ENCODE measurements around the gene PHF21B. TPM values are rescaled to one million over a fixed set of nuclear protein-coding genes. Genes with fewer than 3 reads are reported as not detected.

PHF21B gene
- total and polyA plus RNA-seq, 11 donors: 0.04 to 1.6 (median 0.47) TPM; not detected in 4

DNA sequence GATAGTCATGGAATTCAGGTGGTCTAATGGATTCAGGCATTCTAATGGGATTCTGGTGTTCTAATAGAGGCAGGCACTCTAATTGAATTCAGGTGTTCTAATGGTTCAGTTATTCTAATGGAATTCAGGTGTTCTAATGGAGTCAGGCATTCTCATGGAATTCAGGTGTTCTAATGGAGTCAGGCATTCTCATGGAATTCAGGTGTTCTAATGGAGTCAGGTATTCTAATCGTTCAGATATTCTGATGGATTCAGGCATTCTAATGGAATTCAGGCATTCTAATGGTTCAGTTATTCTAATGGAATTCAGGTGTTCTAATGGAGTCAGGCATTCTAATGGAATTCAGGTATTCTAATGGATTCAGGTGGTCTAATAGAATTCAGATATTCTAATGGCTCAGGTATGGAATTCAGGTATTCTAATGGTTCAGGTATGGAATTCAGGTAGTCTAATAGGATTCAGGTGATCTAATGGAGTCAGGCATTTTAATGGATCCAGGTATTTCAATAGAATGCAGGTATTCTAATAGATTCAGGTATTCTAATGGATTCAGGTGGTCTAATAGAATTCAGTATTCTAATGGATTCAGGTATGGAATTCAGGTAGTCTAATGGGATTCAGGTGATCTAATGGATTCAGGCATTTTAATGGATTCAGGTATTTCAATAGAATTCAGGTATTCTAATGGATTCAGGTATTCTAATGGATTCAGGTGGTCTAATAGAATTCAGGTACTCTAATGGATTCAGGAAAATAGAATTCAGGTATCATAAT, 22.0 kb upstream of the PHF21B start:
- peaks cover 0 to 85% (median 5%) of the 10 kb centered on the region in 9 donors for H3K27me3 ChIP-seq
- H3K27ac ChIP-seq: no peak overlapping the region
- intact Hi-C loops (cut with DNase I): no loop called here
- H3K36me3 ChIP-seq: no peaks in the 10 kb centered on the region
- DNase-seq: no peak
- H3K4me3 ChIP-seq: no peak overlapping the region
- no peaks in the 10 kb centered on the region for H3K4me1 ChIP-seq
- no peak for ATAC-seq
- no peaks in the 10 kb centered on the region for H3K9me3 ChIP-seq
- TF ChIP-seq POLR2A (IDR thresholded peaks at IDR 0.05): no peak
- TF ChIP-seq, protein P1, sequence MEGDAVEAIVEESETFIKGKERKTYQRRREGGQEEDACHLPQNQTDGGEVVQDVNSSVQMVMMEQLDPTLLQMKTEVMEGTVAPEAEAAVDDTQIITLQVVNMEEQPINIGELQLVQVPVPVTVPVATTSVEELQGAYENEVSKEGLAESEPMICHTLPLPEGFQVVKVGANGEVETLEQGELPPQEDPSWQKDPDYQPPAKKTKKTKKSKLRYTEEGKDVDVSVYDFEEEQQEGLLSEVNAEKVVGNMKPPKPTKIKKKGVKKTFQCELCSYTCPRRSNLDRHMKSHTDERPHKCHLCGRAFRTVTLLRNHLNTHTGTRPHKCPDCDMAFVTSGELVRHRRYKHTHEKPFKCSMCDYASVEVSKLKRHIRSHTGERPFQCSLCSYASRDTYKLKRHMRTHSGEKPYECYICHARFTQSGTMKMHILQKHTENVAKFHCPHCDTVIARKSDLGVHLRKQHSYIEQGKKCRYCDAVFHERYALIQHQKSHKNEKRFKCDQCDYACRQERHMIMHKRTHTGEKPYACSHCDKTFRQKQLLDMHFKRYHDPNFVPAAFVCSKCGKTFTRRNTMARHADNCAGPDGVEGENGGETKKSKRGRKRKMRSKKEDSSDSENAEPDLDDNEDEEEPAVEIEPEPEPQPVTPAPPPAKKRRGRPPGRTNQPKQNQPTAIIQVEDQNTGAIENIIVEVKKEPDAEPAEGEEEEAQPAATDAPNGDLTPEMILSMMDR (IDR thresholded peaks at IDR 0.05): no peak
- WGBS, 4 donors: 87 to 95% (median 89%) methylated on average over 1 of the region's 1 CpG

DNA sequence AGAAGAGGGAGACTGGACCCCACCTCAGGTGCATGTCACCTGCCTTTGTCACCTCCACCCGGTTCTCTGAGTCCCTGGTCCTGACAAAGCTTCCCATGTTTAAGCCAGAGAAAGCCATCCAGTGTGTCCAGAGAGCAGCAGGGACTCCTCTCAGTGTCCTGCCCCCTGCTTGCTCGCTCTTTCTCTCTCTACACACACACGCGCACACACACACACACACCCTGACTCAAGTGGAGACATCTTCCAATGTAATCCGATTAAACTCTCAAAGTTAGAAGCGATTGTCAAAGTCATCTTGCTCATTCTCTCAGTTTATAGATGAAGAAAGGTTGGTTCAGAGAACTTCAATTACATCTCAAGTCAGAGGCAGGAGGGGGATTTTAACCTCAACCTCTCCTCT, 19.7 kb upstream of the PHF21B start:
- DNase-seq (no peak), ATAC-seq (no peak)
- Histone ChIP-seq H3K4me1 (no peaks in the 10 kb centered on the region), H3K27me3 (peaks cover 0 to 71% (median 5%) of the 10 kb centered on the region in 9 donors), H3K4me3 (no peak overlapping the region), H3K9me3 (no peaks in the 10 kb centered on the region), H3K36me3 (no peaks in the 10 kb centered on the region), H3K27ac (no peak overlapping the region)
- 78 to 83% (median 81%) methylated on average over 6 of the region's 6 CpGs for WGBS, 4 donors
- TF ChIP-seq POLR2A (IDR thresholded peaks at IDR 0.05): no peak
- TF ChIP-seq, protein P1 (IDR thresholded peaks at IDR 0.05): no peak
- intact Hi-C loops (cut with DNase I): no loop called here

DNA sequence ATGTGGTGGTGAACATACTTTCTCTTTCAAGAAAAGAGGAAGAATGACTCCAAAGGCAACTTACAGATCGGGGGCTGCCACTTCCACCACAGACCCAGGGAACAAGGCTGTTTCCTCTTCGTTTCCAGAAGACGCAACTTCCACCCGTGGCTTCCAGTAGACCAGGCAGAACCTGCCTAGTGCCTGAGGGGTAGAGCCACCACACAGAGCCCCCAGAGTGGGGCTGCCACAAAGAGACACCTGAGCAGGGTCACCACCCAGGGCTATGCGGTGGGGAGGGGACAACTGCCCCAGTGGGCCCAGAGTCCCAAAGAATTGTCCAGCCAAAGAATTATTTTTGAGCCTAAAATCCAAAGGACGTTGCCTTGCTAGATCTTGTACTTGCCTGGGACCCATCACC, 16.7 kb upstream of the PHF21B start:
- no peak overlapping the region for H3K27ac ChIP-seq
- no peak overlapping the region for H3K4me3 ChIP-seq
- H3K27me3 ChIP-seq: peaks cover 0 to 77% (median 10%) of the 10 kb centered on the region in 9 donors
- no peaks in the 10 kb centered on the region for H3K9me3 ChIP-seq
- H3K36me3 ChIP-seq: no peaks in the 10 kb centered on the region
- ATAC-seq (no peak), DNase-seq (no peak)
- intact Hi-C loops (cut with DNase I): no loop called here
- TF ChIP-seq, protein P1 (IDR thresholded peaks at IDR 0.05): no peak
- TF ChIP-seq POLR2A (IDR thresholded peaks at IDR 0.05): no peak
- no peaks in the 10 kb centered on the region for H3K4me1 ChIP-seq
- 58 to 74% (median 66%) methylated on average over 6 of the region's 6 CpGs for WGBS, 4 donors

DNA sequence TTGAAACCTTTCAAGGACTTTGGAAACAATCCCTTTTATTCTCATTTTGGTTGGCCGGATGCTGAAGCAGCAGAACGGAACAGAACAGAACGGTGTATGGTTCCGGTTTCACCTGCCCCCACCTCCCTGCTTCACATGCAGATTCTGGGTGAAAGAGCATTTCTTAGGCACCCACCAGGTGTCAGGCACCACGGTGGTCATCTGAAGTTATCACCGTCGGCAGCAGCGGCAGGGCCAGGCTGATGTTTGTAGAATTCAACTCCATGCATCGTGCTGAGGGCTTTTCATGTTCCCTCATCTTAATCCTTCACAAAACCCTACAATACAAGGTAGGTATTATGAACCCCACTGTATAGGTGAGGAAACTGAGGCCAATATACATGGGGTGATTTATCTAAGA, 13.6 kb upstream of the PHF21B start:
- ATAC-seq (no peak), DNase-seq (no peak)
- no peak overlapping the region for H3K27ac ChIP-seq
- H3K9me3 ChIP-seq: no peaks in the 10 kb centered on the region
- H3K36me3 ChIP-seq: no peaks in the 10 kb centered on the region
- no peak overlapping the region for H3K4me3 ChIP-seq
- 21 to 29% (median 27%) methylated on average over 9 of the region's 9 CpGs for WGBS, 4 donors
- H3K4me1 ChIP-seq: no peaks in the 10 kb centered on the region
- TF ChIP-seq, protein P1 (IDR thresholded peaks at IDR 0.05): no peak
- TF ChIP-seq POLR2A (IDR thresholded peaks at IDR 0.05): no peak
- H3K27me3 ChIP-seq: peaks cover 0 to 76% (median 8%) of the 10 kb centered on the region in 9 donors
- intact Hi-C loops (cut with DNase I): no loop called here
